Cerebellar nuclear complex (tissue), 1 donor: Measurements from ENCODE around the gene MTX2.
"Not testable (repeated sequence)": the region's sequence is repeated elsewhere in the genome, so short reads cannot be mapped to it uniquely, and the experiment has no call there.

Experiments
- DNase-seq, 2 experiments: peaks; one replicate each; lab custom pipeline; 2025; lab: John Stamatoyannopoulos, UW

The MTX2 gene

GRCh38 chr2:176373155-176373554, 103.9 kb downstream of the MTX2 start:
- DNase-seq = not testable (repeated sequence)

DNA sequence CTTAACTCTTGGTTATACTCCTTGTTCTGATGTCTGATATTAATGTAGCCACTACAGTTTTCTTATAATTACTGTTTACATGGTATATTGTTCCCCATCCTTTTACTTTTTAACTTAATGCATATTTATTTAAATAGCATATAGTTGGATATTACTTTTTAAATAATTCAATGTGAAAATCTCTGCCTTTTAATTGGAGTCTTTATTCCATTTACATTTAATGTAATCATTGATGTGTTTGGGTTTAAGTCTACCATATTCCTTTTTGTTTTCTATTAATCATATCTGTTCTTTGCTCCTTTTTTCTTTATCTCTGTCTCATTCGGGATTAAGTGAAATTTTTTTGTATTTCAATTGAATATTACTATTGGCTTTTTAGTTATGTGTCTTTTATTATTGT, 109.1 kb downstream of the MTX2 start:
- no peak for DNase-seq

GRCh38 chr2:176380341-176380740, 111.1 kb downstream of the MTX2 start:
- no peak for DNase-seq

GRCh38 chr2:176383100-176383499, 113.9 kb downstream of the MTX2 start:
- no peak for DNase-seq

GRCh38 chr2:176383836-176384442, 114.7 kb downstream of the MTX2 start:
- no peak for DNase-seq

GRCh38 chr2:176385219-176385759, 116.0 kb downstream of the MTX2 start:
- no peak for DNase-seq

DNA sequence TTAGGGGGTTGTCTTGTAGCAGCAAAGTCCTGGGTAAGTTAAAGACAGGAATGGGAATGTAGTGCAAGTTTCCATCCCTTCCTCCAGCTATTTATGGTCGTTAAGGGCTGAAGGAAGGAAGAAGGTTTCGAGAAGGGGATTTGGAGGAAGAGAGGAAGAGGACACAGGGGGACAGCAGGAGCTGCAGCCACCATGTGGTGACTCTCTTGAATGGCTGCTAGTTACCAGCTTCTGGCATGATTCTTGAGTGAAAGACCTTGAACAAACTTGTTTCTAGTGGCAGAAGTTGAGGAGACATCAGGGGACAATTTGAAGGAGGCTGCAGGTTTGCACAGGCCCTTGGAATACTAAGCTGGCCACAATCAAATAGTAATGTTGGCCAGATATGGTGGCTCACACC, 116.6 kb downstream of the MTX2 start:
- DNase-seq = no peak
